HG02798 (cell line): Measurements from ENCODE around the gene ZNF189.

Experiments
- ATAC-seq: cut with Tn5 transposase; IDR thresholded peaks from one replicate; pipeline ENCODE4 v1.9.1; 2021; ENCODE audit warnings: mild to moderate bottlenecking; ENCODE audit not compliant: unreplicated experiment, poor library complexity

ZNF189 gene

DNA sequence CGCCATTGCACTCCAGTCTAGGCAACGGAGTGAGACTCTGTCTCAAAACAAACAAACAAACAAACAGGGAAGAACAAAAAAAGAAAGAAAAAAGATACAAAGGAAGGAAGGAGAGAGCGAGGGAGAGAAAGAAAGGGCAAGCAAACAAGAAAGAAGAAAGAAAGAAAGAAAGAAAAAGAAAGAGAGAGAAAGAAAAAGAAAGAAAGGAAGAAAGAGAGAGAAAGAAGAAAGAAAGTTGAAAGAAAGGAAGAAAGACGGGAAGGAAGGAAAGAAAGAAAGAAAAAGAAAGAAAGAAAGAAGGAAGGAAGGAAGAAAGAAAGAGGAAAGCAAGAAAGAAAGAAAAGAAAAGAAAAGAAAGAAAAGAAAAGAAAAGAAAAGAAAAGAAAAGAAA lies 50.0 kb downstream of the ZNF189 start:
- no peak for ATAC-seq

DNA sequence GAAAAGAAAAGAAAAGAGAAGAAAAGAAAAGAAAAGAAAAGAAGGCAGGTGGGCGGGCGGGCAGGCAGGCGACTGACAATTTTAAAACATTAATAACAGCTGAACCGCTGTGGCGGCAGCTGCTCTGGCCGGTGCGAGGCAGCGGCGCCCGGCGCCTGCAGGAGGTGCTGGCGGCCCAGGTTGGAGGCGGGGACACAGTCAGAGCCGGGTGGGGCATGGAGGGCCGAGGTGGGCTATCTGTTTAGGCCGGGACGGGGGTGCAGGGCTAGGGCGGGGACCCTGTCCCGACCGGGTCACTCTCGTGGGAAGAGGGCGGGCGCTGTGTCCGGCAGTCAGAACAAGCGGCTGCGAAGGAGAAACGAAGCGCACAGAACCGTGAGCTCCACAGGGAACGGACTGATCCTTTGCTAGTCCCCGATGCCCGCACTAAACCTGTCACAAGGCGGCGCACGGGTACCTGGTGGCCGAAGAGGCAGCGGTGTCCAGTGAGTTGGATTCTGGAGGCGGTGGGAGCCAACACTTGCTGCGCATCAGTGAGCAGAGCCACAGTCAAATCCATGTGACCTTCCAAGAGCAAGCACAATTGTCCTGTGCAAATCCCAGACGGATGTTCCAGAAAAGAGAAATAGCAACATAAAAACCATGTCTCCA lies 50.5 kb downstream of the ZNF189 start:
- peak; percentile 97 for ATAC-seq

DNA sequence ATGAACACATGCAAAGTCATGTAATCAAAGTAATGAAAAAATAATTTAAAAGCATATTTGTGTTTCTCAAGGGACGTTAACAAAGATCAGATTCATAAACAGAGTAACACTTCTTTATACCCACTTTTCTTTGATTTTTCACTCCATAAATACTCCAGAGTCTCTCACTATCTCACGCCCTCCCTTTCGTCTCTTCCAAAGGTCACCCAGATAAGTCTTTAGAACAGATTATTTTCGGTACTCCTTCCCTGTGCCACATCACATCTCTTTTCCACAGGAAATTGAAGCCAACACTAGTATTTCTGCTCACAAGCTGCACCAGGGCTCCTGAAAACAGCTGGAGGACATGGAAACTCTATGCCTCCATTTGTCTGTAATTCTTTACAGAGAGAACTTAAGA lies 52.3 kb downstream of the ZNF189 start:
- ATAC-seq: no peak

DNA sequence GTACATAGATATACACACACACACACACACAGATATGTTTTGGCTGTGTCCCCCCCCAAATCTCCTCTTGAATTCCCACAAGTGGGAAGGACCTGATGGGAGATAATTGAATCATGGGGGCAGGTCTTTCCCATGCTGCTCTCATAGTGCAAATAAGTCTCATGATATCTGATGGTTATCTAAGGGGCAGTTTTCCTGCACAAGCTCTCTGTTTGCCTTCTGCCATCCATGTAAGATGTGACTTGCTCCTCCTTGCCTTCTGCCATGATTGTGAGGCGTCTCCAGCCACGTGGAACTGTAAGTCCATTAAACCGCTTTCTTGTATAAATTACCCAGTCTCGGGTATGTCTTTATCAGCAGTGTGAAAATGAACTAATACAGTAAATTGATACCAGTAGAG lies 52.8 kb downstream of the ZNF189 start:
- no peak for ATAC-seq

DNA sequence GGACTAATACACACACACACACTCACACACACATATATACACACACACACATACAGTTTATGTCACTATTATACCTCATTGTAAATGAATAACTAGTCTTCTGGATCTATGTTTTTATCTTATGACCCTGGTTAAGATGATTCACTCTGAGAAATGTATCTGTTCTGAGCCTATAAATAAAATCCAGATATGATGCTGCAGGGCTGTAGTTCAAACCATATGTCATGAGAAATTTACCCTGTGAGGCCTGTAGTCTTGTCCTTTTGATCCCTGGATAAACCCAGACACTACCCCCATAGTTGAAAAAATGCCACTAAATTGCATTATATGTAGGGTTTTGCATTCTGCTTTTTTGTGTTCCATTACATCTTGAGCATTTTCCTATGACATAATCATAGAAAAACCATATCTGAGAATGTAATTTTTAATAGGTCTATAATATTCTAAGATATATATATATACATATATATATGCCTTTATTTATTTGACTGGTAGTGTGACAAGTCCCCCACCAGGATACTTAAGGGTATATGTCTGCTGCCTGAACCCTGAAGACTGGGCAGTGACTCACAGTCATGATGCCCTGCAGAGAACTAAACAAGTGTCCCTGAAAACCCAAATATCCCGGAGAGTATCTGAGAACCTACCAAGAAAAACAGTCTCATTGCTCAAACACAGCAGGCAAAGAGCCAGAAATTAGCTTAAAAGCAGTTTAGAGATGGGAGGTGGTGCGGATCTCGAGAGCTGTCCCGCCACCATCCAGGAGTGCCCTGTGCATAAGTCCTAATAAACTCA lies 55.3 kb downstream of the ZNF189 start:
- no peak for ATAC-seq

DNA sequence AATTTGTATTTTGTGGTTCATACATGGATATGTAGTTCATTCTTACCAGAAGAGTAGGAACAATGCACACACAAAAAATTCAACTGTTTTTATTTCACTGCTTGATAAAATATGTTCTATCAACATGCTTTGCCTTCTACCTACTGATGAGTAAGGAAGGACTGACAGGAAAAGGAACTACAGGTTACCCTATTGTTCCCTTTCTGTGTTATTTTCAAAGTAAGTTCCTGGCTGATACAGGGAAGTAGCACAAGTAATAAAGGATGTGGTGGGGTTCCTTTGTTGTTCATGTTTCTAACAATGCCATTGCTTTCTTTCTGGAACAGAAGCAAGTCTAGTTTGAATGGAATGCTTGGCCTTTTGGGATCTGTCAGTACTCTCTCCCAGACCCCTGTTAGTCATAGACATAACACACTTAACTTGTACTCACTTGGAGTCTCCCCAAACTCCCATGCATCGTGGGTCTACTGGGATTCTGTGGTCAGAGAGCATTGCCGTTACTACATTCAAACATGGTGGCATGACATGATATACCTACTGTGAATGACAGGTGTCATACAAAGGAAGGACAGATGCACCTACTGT lies 57.1 kb downstream of the ZNF189 start:
- no peak for ATAC-seq

DNA sequence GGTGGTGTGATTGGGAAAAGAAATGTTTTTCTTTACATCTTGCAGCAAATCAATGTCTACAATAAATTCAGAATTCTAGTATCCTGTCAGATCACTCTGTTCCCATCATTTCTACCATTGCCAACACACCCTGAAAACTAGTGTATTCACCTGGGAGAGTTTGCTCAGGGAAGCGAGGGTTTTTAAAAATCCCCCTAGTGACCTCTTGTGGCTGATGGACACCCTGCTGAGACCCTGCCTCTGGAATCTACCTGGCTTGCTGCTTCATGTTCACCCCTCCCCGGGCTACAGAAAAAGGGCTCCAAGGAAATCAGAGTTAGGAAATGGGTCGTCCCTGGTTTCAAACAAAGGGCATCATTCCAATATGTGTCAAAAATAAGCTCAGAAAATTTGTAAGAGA lies 58.4 kb downstream of the ZNF189 start:
- ATAC-seq: no peak

DNA sequence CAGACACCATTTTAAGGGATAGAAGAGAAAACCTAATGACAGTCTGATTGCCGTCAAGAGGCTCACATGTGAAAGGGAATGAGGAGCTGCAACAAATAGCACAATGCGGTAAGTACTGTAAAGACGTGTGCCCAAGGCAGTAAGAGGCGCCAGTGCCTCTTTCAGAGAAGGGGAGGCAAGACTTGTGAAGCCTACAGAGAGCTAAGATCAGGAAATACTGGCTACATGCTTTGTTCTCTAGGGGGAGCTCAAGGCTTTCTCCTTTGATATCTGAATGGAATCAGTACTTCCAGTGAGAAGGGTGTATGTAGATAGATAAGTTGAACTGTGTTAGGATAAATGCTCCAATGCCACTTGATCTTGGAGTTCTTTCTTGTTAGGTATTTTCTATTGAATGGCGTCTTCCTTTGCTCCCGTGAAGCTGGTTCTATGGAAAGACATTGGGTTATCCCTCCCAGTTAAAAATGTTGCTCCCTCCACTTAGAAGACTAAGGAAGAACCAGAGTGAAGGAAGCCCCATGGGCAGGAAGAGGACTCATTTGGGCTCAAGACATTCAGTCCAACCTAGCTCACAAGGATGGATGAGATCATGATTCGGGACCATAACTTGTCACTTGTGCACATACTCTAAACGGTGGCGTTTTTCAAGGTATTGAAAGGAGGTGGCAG lies 60.4 kb downstream of the ZNF189 start:
- ATAC-seq: peak; percentile 92
